ENCODE data around the gene CCDC178.

- no peak for TF ChIP-seq POLR2A (IDR thresholded peaks at IDR 0.05; ENCODE audit: low read length)
- TF ChIP-seq GATA1 (IDR thresholded peaks at IDR 0.05; ENCODE audit: low read depth, low read length) = no peak
Measured at GRCh38 chr18:33432857-33433256, 7.7 kb downstream of the CCDC178 start.

All from erythroblast (primary cell).